ENCODE data around the gene CPS1.

Gene CPS1

GRCh38 chr2:210544007-210544590 is 12.3 kb upstream of the CPS1 start:
- in situ Hi-C loops (cut with HindIII; ENCODE audit: low sequenced_read_pairs) = no loop called here
- no peak overlapping the region for H3K4me3 ChIP-seq (ENCODE audit: low read depth, low read length)
- TF ChIP-seq CTCF (IDR thresholded peaks at IDR 0.05; ENCODE audit: low read depth, low read length) = no peak
- DNase-seq (ENCODE audit: low read depth, low spot score) = no peak

- in situ Hi-C loops (cut with HindIII; ENCODE audit: low sequenced_read_pairs) = no loop called here
- no peak overlapping the region for H3K4me3 ChIP-seq (ENCODE audit: low read depth, low read length)
- no peak for TF ChIP-seq CTCF (IDR thresholded peaks at IDR 0.05; ENCODE audit: low read depth, low read length)
- DNase-seq (ENCODE audit: low read depth, low spot score) = no peak
Observed at GRCh38 chr2:210544831-210545230, 11.6 kb upstream of the CPS1 start.

- in situ Hi-C loops (cut with HindIII; ENCODE audit: low sequenced_read_pairs) = no loop called here
- TF ChIP-seq CTCF (IDR thresholded peaks at IDR 0.05; ENCODE audit: low read depth, low read length) = no peak
- DNase-seq (ENCODE audit: low read depth, low spot score) = no peak
Observed at GRCh38 chr2:210546424-210547208, 9.8 kb upstream of the CPS1 start.

GRCh38 chr2:210548031-210548430 is 8.4 kb upstream of the CPS1 start:
- no peak overlapping the region for H3K4me3 ChIP-seq (ENCODE audit: low read depth, low read length)
- in situ Hi-C loops (cut with HindIII; ENCODE audit: low sequenced_read_pairs) = no loop called here
- no peak for DNase-seq (ENCODE audit: low read depth, low spot score)
- no peak for TF ChIP-seq CTCF (IDR thresholded peaks at IDR 0.05; ENCODE audit: low read depth, low read length)

More at GRCh38 chr2:210546424-210547208, 9.8 kb upstream of the CPS1 start:
- no peak overlapping the region for H3K4me3 ChIP-seq (ENCODE audit: low read depth, low read length)

GRCh38 chr2:210548878-210549384 is 7.5 kb upstream of the CPS1 start:
- in situ Hi-C loops (cut with HindIII; ENCODE audit: low sequenced_read_pairs) = no loop called here
- TF ChIP-seq CTCF (IDR thresholded peaks at IDR 0.05; ENCODE audit: low read depth, low read length) = no peak

GRCh38 chr2:210551001-210551400 is 5.4 kb upstream of the CPS1 start:
- in situ Hi-C loops (cut with HindIII; ENCODE audit: low sequenced_read_pairs) = no loop called here
- DNase-seq (ENCODE audit: low read depth, low spot score) = no peak
- no peak for TF ChIP-seq CTCF (IDR thresholded peaks at IDR 0.05; ENCODE audit: low read depth, low read length)
- no peak overlapping the region for H3K4me3 ChIP-seq (ENCODE audit: low read depth, low read length)

More at GRCh38 chr2:210548878-210549384, 7.5 kb upstream of the CPS1 start:
- DNase-seq (ENCODE audit: low read depth, low spot score) = no peak
- H3K4me3 ChIP-seq (ENCODE audit: low read depth, low read length) = no peak overlapping the region

Measured in astrocyte of the spinal cord (primary cell).